HG03196 (cell line): ENCODE data around the gene TTC7B.

ENCODE experiments used
- ATAC-seq: cut with Tn5 transposase; IDR thresholded peaks from one replicate; pipeline ENCODE4 v1.9.1; 2021; ENCODE audit not compliant: unreplicated experiment

The TTC7B gene

GRCh38 chr14:90651976-90652560 lies 164.2 kb downstream of the TTC7B start:
- ATAC-seq = no peak

DNA sequence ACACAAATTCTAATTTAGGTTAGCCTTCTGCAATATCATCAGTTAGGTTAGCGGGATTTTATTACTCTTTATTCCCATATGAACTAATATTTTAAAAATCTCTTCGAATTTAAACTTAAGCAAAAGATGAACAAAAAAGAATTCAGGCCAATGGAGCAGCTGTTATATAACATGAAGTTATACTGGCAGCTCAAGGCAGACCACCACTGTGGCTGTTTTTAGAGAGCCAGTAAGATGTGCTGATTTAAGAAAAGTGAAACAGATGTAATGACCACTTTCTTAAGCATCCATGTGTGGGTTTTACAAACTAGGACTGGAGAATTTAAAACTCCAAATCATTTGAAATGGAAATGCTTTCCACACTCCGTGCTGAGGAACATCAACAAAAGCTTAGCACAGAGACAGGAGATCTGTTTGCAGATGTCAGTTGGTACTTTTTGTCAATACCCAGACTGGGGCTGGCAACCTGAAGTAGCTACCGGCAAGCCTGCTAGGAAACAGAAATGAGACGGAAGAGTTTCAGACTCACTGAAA lies 164.9 kb downstream of the TTC7B start:
- ATAC-seq = no peak

DNA sequence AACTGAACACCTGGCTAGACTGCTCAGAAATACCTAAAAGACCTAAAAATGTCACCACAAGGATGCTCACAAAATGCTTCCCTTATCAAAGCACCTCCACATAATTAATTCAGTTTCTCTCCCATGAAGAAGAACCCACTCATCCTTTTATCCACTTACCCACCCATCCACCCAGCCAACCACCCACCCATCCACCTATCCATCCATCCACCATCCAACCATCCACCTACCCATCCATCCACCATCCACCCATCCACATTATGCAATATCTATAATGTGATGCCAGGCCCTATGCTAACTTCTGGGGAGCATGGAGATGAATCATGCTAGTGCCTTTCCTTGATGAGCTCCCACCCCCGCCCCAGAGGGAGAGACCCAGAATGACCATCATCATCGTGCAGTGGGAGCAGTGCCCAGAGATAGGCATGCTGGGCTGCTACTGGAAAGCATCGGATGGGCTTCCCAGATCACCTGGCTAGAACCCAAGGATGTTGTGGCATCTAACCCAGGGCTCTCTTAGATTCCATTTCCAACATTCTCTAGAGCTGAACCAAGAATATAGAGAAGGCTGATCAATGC lies 166.6 kb downstream of the TTC7B start:
- no peak for ATAC-seq

- no peak for ATAC-seq
Measured at GRCh38 chr14:90649083-90649482, 167.1 kb downstream of the TTC7B start.

DNA sequence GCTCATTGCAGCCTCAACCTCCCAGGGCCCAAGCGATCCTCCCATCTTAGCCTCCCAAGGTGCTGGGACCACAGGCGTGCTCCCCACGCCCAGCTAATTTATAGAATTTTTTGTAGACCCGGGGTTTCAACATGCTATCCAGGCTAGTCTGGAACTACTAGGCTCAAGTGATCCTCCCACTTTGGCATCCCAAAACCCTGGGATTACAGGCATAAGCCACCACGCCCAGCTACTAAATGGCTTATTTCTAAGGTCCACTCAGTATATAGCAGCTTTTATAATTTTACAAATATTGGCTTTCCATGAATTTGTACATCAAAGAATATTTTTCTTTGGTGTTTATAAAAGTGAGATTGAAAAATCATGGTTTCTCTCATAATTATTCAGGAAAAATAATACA lies 167.8 kb downstream of the TTC7B start:
- no peak for ATAC-seq

GRCh38 chr14:90647473-90648005 lies 168.7 kb downstream of the TTC7B start:
- ATAC-seq = no peak

DNA sequence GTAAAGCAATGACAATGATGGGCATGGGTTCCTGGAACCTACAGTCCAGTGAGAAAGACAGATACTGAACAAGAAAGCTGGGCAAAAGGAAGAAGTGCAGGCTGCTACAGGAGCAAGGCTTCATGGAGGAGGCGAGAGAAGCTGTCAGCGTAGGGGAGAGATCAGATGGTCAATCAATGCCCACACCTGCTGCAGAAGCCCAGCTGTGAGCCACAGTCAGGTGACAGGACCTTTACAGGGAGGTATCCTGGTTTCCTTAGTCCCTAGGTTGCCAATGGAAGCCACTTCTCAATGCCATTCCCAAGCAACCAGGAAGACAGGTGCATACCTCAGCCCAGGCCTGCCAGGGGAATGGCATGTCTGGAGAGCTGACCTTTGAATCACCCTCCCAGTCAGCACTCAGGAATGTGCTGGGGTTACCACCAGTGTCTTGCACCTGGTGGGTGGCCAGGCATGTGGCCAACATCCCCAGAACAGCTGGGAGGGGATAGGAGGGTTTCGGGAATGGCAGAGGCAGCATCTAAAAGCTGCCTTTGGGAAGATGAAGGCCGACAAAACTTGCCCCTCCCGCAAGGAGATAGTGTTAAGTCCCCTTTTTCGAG lies 170.3 kb downstream of the TTC7B start:
- no peak for ATAC-seq

DNA sequence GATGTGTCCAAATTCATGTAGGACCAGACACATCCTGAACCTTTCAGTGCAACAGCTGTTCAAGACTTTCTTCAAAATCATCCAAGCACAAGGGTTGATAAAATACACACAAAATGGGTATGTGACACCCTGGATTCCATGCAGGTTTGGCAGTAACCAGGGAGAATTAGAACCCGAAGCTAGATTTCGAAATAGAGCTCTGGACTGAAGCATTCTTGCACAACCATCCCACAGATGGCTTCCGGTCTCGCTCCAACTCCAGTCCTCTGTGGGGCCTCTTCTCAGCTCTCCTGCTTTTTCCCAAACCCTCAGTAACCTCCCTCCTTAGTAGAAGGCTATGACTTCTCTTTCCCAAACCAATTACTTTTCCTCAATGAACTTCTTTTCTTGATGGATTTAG lies 171.3 kb downstream of the TTC7B start:
- ATAC-seq = no peak

GRCh38 chr14:90643982-90644670 lies 172.1 kb downstream of the TTC7B start:
- no peak for ATAC-seq

DNA sequence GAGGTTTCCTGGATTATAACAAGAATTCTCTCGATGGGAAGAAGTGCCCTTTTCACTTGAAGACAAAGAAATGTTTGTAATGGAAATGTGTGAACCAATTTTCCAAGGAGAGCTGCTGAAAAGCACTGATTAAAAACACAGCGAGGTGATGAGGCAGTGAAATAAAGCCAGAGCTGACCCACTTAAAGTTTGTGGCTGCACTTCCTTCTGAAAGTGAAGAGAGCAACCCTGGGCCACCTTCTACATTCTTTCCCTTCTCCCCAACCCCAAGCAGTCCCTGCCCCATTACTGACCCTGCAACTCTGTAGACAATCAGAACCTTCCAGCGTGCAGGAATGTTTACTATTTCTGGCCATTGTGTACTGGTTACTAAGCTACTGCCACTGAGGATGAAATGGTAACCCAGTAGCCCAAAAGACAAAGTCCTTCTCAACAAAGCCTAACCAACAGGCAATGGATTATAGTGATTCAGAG lies 173.9 kb downstream of the TTC7B start:
- ATAC-seq = no peak

DNA sequence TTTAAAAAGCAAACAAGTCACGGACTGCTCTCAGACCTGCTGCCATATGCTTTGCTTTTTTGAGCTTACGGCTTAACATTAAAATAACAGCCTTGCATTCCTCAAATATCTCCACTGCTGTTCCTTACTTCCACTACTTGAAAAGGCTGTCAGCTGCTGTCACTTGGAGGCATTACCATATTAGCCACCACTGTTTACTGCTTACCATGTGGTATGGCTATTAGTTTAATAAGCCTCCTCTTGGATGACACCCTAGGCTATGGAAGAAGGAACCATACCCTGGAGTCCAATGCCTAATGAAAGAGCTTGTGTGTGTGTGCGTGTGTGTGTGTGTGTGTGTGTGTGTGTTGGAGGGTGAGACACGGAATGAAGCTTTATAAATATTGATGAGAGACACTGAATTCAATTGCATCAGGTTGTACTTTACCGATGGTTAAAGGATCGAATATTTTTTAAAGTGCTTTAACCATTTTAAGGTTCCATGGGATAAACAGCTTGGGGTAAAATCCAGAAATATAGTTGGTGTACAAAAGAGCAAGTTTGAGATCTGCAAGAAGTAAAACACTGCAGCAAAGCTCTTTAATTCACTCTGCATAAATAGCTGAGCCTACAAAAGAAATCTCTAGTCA lies 174.5 kb downstream of the TTC7B start:
- ATAC-seq = no peak

DNA sequence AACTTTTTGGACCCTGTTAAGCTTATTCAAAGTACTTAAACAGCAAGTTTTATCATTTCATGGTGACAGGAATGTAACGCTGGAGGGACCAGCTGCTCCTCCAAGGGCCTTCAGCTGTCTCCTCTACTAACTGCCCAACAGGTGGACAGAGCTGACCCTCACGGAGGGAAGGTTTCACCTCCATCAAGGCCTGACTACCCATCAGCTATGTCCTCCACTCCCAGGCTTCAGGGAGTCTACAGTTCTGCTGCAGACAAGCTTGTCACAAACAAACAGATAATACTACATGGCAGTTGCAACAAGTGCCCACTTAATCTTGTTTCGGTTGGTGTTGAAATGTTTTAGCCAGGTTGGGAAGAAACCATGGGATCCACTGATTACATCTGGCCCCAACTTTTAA lies 175.1 kb downstream of the TTC7B start:
- ATAC-seq = no peak

DNA sequence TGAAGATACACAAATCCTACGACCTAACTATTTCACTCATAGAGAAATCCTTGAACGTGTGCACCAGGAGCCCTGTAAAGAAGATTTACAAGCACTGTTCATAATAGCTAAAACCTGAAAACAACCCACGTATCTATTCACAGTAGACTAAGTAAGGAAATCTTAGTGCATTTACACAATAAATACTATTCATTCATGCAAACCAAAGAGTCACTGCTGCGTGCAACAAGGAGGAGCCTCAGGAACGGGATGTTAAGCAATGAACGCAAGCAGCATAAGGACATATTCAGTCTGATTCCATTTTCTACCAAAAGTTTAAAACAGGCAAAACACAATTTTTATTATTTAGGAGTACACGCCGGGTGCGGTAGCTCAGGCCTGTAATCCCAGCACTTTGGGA lies 176.6 kb downstream of the TTC7B start:
- ATAC-seq = no peak

GRCh38 chr14:90632871-90633270 lies 183.4 kb downstream of the TTC7B start:
- no peak for ATAC-seq

DNA sequence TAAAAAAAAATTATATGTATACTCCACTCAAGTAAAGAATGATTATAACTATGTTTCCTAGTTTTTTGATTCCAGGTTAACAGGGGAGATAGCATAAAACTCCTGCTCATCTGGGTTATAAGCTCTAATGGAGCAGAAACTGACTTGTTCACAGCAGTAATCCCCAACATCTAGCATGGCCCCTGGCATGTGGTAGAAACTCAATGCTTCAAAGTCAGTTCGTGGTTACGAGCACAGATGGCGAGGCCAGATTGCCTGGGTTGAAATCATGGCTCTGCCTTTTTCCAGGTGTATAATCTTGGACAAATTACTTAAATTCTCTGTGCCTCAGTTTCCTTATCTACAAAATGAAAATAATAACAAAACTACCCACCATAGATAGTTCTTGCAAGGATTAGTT lies 183.8 kb downstream of the TTC7B start:
- no peak for ATAC-seq

- no peak for ATAC-seq
Measured at GRCh38 chr14:90630171-90630806, 185.9 kb downstream of the TTC7B start.

DNA sequence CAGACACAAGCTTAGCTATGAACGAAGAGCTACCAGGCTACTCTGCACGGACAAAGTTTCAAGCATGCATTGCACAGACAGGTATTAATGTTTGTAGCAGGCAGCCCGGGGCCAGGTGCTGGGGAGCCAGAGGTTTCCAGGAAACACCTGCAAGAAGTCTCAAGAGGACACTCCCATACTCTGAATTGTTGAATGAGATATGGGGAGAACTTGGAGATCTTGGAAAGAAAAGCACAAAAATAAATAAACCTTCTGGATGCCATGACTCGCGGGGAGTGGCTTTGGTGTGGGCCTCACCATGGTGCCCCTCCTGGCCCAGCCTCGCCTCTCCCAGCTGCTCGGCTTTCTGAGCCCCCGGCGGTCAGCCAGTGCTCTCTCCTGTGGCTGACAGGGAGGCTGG lies 186.8 kb downstream of the TTC7B start:
- ATAC-seq = no peak

- no peak for ATAC-seq
Measured at GRCh38 chr14:90628825-90629224, 187.4 kb downstream of the TTC7B start.

DNA sequence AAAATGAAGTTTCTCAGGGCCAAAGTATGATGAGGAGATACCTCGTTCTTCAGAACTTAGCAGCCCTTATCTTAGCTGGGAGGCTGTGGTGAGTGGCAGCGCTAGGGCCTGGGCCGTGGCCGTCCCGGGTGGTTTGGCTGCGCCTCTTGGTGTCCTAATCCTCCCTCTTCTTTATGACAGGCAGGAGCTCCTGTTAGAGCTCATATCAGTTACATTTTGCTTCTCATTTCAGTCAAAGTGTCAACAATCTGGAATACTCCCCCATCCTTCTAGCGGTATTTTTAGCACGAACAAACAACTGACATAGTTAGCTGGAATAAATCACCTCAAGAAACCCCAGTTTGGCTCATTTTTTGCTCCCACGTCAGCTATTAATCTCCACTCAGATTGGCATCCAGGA lies 188.8 kb downstream of the TTC7B start:
- ATAC-seq = no peak

GRCh38 chr14:90626550-90626949 lies 189.7 kb downstream of the TTC7B start:
- ATAC-seq = no peak

DNA sequence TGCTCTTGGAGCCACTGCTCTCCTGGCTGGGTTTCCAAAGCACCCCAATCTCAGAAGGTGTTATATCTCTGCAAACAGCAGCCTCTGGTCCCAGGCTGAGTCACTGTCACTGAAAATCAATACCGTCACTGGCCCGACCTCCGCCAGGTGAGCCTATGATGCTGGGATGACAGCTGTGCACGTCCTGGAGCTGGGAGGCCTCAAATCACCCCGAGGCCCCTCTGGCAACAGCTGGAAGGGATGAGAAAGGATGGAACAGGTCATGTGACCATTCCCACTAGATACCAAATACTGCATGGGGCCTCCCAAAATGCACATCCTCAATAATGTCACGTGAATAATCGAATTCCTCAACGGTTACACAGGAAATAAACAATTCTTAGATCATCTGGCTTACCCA lies 190.8 kb downstream of the TTC7B start:
- ATAC-seq = no peak
